ENCODE data around the gene C19orf38. TPM values are rescaled to one million over a fixed set of nuclear protein-coding genes. Genes with fewer than 3 reads are reported as not detected.

The C19orf38 gene
- total and polyA plus RNA-seq, 9 of the 15 experiments (the other 6 are each of a cell fraction or from before 2014, with no cell fraction given) = 0.14 to 0.18 TPM; not detected in 7

- TF ChIP-seq ZBTB40 (IDR thresholded peaks at IDR 0.05) (peak; percentile 64), ZBTB40 (CRISPR knock-in tag; IDR thresholded peaks at IDR 0.05) (no peak), ZBTB26 (CRISPR knock-in tag; IDR thresholded peaks at IDR 0.05) (0 out of 2 replicates have a peak, but pooled peaks have one; percentile 49), HDAC1 (IDR thresholded peaks at IDR 0.05) (peak in 1 of 2 experiments; percentile 34; a peak in 1 of 4 replicates), ZNF197 (CRISPR knock-in tag; IDR thresholded peaks at IDR 0.05; ENCODE audit: low read depth) (no peak; the same call in 1 of the 2 replicates), ZNF717 (CRISPR knock-in tag; IDR thresholded peaks at IDR 0.05) (no peak), PHF8 (IDR thresholded peaks at IDR 0.05; ENCODE audit: borderline replicate concordance, low read length) (peak; percentile 90), ZBED1 (IDR thresholded peaks at IDR 0.05) (peak; percentile 62; the same call in 1 of the 2 replicates), ZNF551 (CRISPR knock-in tag; IDR thresholded peaks at IDR 0.05) (no peak), ETV5 (CRISPR knock-in tag; IDR thresholded peaks at IDR 0.05; ENCODE audit: low read depth) (no peak), XRCC5 (IDR thresholded peaks at IDR 0.05; ENCODE audit: low read depth, low read length) (peak; percentile 86), TBL1XR1 (IDR thresholded peaks at IDR 0.05; ENCODE audit: low read length in 2 of 2) (no peak; a peak in 1 of 4 replicates), RBM39 (optimal IDR thresholded peaks at IDR 0.05; ENCODE audit: low read depth, low read length) (peak; percentile 47), POLR2B (IDR thresholded peaks at IDR 0.05; ENCODE audit: low read depth, partially characterized antibody) (peak; percentile 85), HDAC2 (IDR thresholded peaks at IDR 0.05) (0 out of 2 replicates have a peak, but pooled peaks have one; percentile 14), NELFE (IDR thresholded peaks at IDR 0.05; ENCODE audit: insufficient read depth, insufficient read length) (no peak), ELF4 (CRISPR knock-in tag; IDR thresholded peaks at IDR 0.05) (0 out of 2 replicates have a peak, but pooled peaks have one; percentile 67), ZNF695 (CRISPR knock-in tag; IDR thresholded peaks at IDR 0.05) (no peak), EGR1 (conservative IDR thresholded peaks at IDR 0.05) (peak; percentile 87), BMI1 (IDR thresholded peaks at IDR 0.05; ENCODE audit: low read length) (no peak)
Measured at GRCh38 chr19:10835754-10836478, 12.3 kb upstream of the C19orf38 start, which contains the start of gene TMED1 (continued).

Measured in K562 (cell line).